HG03439 (cell line): ENCODE measurements around the gene CCDC88C.
"Not testable (repeated sequence)": the region's sequence is repeated elsewhere in the genome, so short reads cannot be mapped to it uniquely, and the experiment has no call there.

ENCODE experiments used
- ATAC-seq: cut with Tn5 transposase; IDR thresholded peaks from one replicate; pipeline ENCODE4 v1.9.1; 2021; ENCODE audit warnings: mild to moderate bottlenecking, moderate library complexity; ENCODE audit not compliant: unreplicated experiment

CCDC88C gene

GRCh38 chr14:91272341-91273272 lies 145.0 kb downstream of the CCDC88C start:
- no peak for ATAC-seq

GRCh38 chr14:91271639-91272038 lies 146.0 kb downstream of the CCDC88C start:
- no peak for ATAC-seq

- ATAC-seq: no peak
Measured at GRCh38 chr14:91270619-91271018, 147.0 kb downstream of the CCDC88C start.

- no peak for ATAC-seq
Measured at GRCh38 chr14:91270188-91270587, 147.4 kb downstream of the CCDC88C start.

- no peak for ATAC-seq
Measured at GRCh38 chr14:91269076-91269991, 148.3 kb downstream of the CCDC88C start.

- no peak for ATAC-seq
Measured at GRCh38 chr14:91267965-91268437, 149.6 kb downstream of the CCDC88C start.

GRCh38 chr14:91266276-91266675 lies 151.3 kb downstream of the CCDC88C start:
- not testable (repeated sequence) for ATAC-seq

GRCh38 chr14:91265404-91265803 lies 152.2 kb downstream of the CCDC88C start:
- ATAC-seq: no peak

GRCh38 chr14:91264151-91265150 lies 153.2 kb downstream of the CCDC88C start:
- ATAC-seq: no peak

GRCh38 chr14:91263329-91263728 lies 154.3 kb downstream of the CCDC88C start:
- no peak for ATAC-seq

- no peak for ATAC-seq
Measured at GRCh38 chr14:91261986-91262549, 155.6 kb downstream of the CCDC88C start.

GRCh38 chr14:91261115-91261514 lies 156.5 kb downstream of the CCDC88C start:
- no peak for ATAC-seq

- ATAC-seq: no peak
Measured at GRCh38 chr14:91258876-91259275, 158.7 kb downstream of the CCDC88C start.

GRCh38 chr14:91258011-91258618 lies 159.5 kb downstream of the CCDC88C start:
- no peak for ATAC-seq

- no peak for ATAC-seq
Measured at GRCh38 chr14:91257328-91258010, 160.2 kb downstream of the CCDC88C start.

GRCh38 chr14:91256661-91257060 lies 161.0 kb downstream of the CCDC88C start:
- ATAC-seq: no peak

- ATAC-seq: no peak
Measured at GRCh38 chr14:91255026-91255695, 162.5 kb downstream of the CCDC88C start.

GRCh38 chr14:91254461-91254860 lies 163.2 kb downstream of the CCDC88C start:
- no peak for ATAC-seq
